OCI-LY3 (cell line): ENCODE measurements around the gene MPL.

Experiments used
- CTCF ChIP-seq: fragments of 200-600, 300-600 bp; sonication (generic); IDR thresholded peaks from 2 replicates; pipeline ENCODE4 v1.5.1; 2014; ENCODE audit warnings: antibody characterized with exemption, low read length, low read depth
- EZH2phosphoT487 ChIP-seq: fragments of 200-600 bp; shearing (Covaris generic); IDR thresholded peaks from 2 replicates; pipeline ENCODE4 v1.6.1; 2018; ENCODE audit warnings: antibody characterized with exemption, mixed run types, low read depth

GRCh38 chr1:43360616-43361015 lies 23.0 kb downstream of the MPL start:
- no peak for TF ChIP-seq CTCF
- TF ChIP-seq EZH2phosphoT487: no peak
